Measurements from ENCODE around the gene BAD. TPM values are rescaled to one million over a fixed set of nuclear protein-coding genes. Genes with fewer than 3 reads are reported as not detected.

BAD gene
- total and polyA plus RNA-seq, 10 of the 15 experiments (the other 5 are each of a cell fraction or from before 2014, with no cell fraction given), result 1.5 to 67.2 (median 39.6) TPM

DNA sequence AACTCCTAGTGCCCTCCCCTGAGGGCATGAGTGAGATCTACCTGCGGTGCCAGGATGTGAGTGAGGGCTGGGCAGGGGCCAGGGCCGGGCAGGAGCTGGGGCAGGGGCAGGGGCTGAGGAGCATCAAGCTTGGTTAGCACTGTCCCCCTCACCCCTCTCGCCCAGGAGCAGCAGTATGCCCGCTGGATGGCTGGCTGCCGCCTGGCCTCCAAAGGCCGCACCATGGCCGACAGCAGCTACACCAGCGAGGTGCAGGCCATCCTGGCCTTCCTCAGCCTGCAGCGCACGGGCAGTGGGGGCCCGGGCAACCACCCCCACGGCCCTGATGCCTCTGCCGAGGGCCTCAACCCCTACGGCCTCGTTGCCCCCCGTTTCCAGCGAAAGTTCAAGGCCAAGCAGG, 64.2 kb downstream of the BAD start:
- RAD21 ChIA-PET (ENCODE audit: unreplicated experiment), result interaction anchor here (0.6 kb wide), 1 partner anchor 16 kb away, joined by 3 read pairs; no protein-coding TSS in a partner anchor
- 97% methylated on average over 16 of the region's 17 CpGs for WGBS (ENCODE audit: insufficient coverage, insufficient replicate concordance, low lambda C conversion rate, missing lambda C conversion rate)

More for the DNA sequence above, 64.2 kb downstream of the BAD start:
- intact Hi-C loops (cut with micrococcal nuclease; ENCODE audit: unreplicated experiment), result no loop called here
- no peak for TF ChIP-seq NR2C2 (IDR thresholded peaks at IDR 0.05; ENCODE audit: borderline replicate concordance, control insufficient read depth, insufficient read length, low read depth)
- Histone ChIP-seq H4K20me1 (ENCODE audit: control insufficient read depth, insufficient read depth) (no peaks in the 10 kb centered on the region), H3K79me2 (ENCODE audit: control insufficient read depth, insufficient read depth, low read length) (peaks cover 6% of the 10 kb centered on the region), H3K4me1 (ENCODE audit: control insufficient read depth, insufficient read depth, low read length) (peaks cover 3% of the 10 kb centered on the region; the same call in 1 of the 2 replicates), H3K9me3 (replicated peaks; ENCODE audit: control insufficient read depth, insufficient read depth, low read length) (no peaks in the 10 kb centered on the region), H3K27ac (ENCODE audit: control insufficient read depth, insufficient read depth) (no peak overlapping the region), H3K4me3 (no peak overlapping the region), H2AFZ (ENCODE audit: control insufficient read depth, low read depth, low read length) (no peak overlapping the region), H3K36me3 (ENCODE audit: control insufficient read depth in 2 of 2, insufficient read depth in 2 of 2, low read length in 1 of 2) (peaks cover 27 to 30% of the 10 kb centered on the region in 2 experiments), H3K27me3 (replicated peaks in 1 of 2; ENCODE audit: control insufficient read depth in 2 of 2, insufficient read depth in 2 of 2, low read length in 1 of 2) (no peaks in the 10 kb centered on the region), H3K4me2 (ENCODE audit: control insufficient read depth, insufficient read depth) (no peak overlapping the region), H3K9ac (ENCODE audit: control insufficient read depth, insufficient read depth, low read length) (no peak overlapping the region)
- in situ Hi-C loops (cut with MboI), result no loop called here
- ATAC-seq, result no peak
- CTCF ChIA-PET, result interaction anchor here (4.2 kb wide), 1 partner anchor 15 kb away, joined by 14 read pairs; the partner anchor contains the start of gene FERMT3
- SMC1A ChIA-PET (ENCODE audit: uncharacterized antibody, unreplicated experiment), result no interaction called here
- no TSS peak for BruUV-seq (replicated peaks)
- FAIRE-seq, result no peak
- no peak for DNase-seq (ENCODE audit: low read depth, low spot score)
- POLR2A ChIA-PET, result interaction anchor here (1.0 to 2.6 kb wide), 2 partner anchors 10 to 14 kb away, joined by 3 to 11 read pairs; partner anchors contain the start of gene FERMT3

Small RNAs within 50 kb of the gene (small RNA-seq; reads per million reads assigned to genes)
- not detected for gene RF00019

Other genes with a start within 250 kb of the BAD start
Only the 7 nearest of the 19 such genes appear.
- 7.5 and 7.7 TPM in 2 replicates for gene PLCB3, start 33.1 kb downstream of the BAD start, total RNA-seq (2014; rRNA removed)
- 2.8 and 3.3 TPM in 2 replicates for gene PLCB3, start 33.1 kb downstream of the BAD start, total RNA-seq (2014; rRNA removed; fragmentation: Illumina TruSeq; extraction: Trizol)
- gene PLCB3, start 33.1 kb downstream of the BAD start, total RNA-seq (2021), result 7.8 and 10.3 TPM in 2 replicates
- 2.0 and 3.2 TPM in 2 replicates for gene PLCB3, start 33.1 kb downstream of the BAD start, polyA plus RNA-seq (2011; rRNA removed)
- 1.1 and 3.6 TPM in 2 replicates for gene PLCB3, start 33.1 kb downstream of the BAD start, polyA plus RNA-seq (2014; fragmentation: Illumina TruSeq; extraction: Trizol)
- under 1 TPM; 0.03 to 0.18 TPM for gene PLCB3, start 33.1 kb downstream of the BAD start, polyA plus RNA-seq (2014; fragmentation: Nextera tagmentation; extraction: Ambion mirVana)
- 7.3 and 7.6 TPM in 2 replicates for gene PLCB3, start 33.1 kb downstream of the BAD start, polyA plus RNA-seq (2014; rRNA removed)
- gene PLCB3, start 33.1 kb downstream of the BAD start, polyA plus RNA-seq (2016; fragmentation: Nextera tagmentation; extraction: Ambion mirVana), result 1 to 10 TPM; 1.4 TPM
- 13.7 and 14.5 TPM in 2 replicates for gene GPR137, start 1.2 kb upstream of the BAD start, total RNA-seq (2014; rRNA removed)
- 7.3 and 10.6 TPM in 2 replicates for gene GPR137, start 1.2 kb upstream of the BAD start, total RNA-seq (2014; rRNA removed; fragmentation: Illumina TruSeq; extraction: Trizol)
- 26.3 and 29.2 TPM in 2 replicates for gene GPR137, start 1.2 kb upstream of the BAD start, total RNA-seq (2021)
- gene GPR137, start 1.2 kb upstream of the BAD start, polyA plus RNA-seq (2011; rRNA removed), result 4.6 and 13.8 TPM in 2 replicates
- 2.9 and 11.0 TPM in 2 replicates for gene GPR137, start 1.2 kb upstream of the BAD start, polyA plus RNA-seq (2014; fragmentation: Illumina TruSeq; extraction: Trizol)
- gene GPR137, start 1.2 kb upstream of the BAD start, polyA plus RNA-seq (2014; fragmentation: Nextera tagmentation; extraction: Ambion mirVana), result under 1 TPM; 0.37 to 0.75 TPM
- gene GPR137, start 1.2 kb upstream of the BAD start, polyA plus RNA-seq (2014; rRNA removed), result 19.0 and 26.9 TPM in 2 replicates
- gene GPR137, start 1.2 kb upstream of the BAD start, polyA plus RNA-seq (2016; fragmentation: Nextera tagmentation; extraction: Ambion mirVana), result 10 to 100 TPM; 15.8 to 18.6 TPM
- not detected in 2 replicates for gene KCNK4, start 6.6 kb upstream of the BAD start, total RNA-seq (2014; rRNA removed)
- not detected in 2 replicates for gene KCNK4, start 6.6 kb upstream of the BAD start, total RNA-seq (2014; rRNA removed; fragmentation: Illumina TruSeq; extraction: Trizol)
- gene KCNK4, start 6.6 kb upstream of the BAD start, total RNA-seq (2021), result not detected in 2 replicates
- gene KCNK4, start 6.6 kb upstream of the BAD start, polyA plus RNA-seq (2011; rRNA removed), result 0.04 TPM in 1 of 2 replicates, not detected in the other
- gene KCNK4, start 6.6 kb upstream of the BAD start, polyA plus RNA-seq (2014; fragmentation: Illumina TruSeq; extraction: Trizol), result not detected in 2 replicates
- not detected for gene KCNK4, start 6.6 kb upstream of the BAD start, polyA plus RNA-seq (2014; fragmentation: Nextera tagmentation; extraction: Ambion mirVana)
- 0.20 TPM in 1 of 2 replicates, not detected in the other for gene KCNK4, start 6.6 kb upstream of the BAD start, polyA plus RNA-seq (2014; rRNA removed)
- gene KCNK4, start 6.6 kb upstream of the BAD start, polyA plus RNA-seq (2016; fragmentation: Nextera tagmentation; extraction: Ambion mirVana), result not detected
- gene CATSPERZ, start 15.7 kb upstream of the BAD start, total RNA-seq (2014; rRNA removed), result not detected in 2 replicates
- not detected in 2 replicates for gene CATSPERZ, start 15.7 kb upstream of the BAD start, total RNA-seq (2014; rRNA removed; fragmentation: Illumina TruSeq; extraction: Trizol)
- 0.29 TPM in 1 of 2 replicates, not detected in the other for gene CATSPERZ, start 15.7 kb upstream of the BAD start, total RNA-seq (2021)
- 0.12 and 0.24 TPM in 2 replicates for gene CATSPERZ, start 15.7 kb upstream of the BAD start, polyA plus RNA-seq (2011; rRNA removed)
- 0.31 TPM in 1 of 2 replicates, not detected in the other for gene CATSPERZ, start 15.7 kb upstream of the BAD start, polyA plus RNA-seq (2014; fragmentation: Illumina TruSeq; extraction: Trizol)
- not detected for gene CATSPERZ, start 15.7 kb upstream of the BAD start, polyA plus RNA-seq (2014; fragmentation: Nextera tagmentation; extraction: Ambion mirVana)
- not detected in 2 replicates for gene CATSPERZ, start 15.7 kb upstream of the BAD start, polyA plus RNA-seq (2014; rRNA removed)
- not detected for gene CATSPERZ, start 15.7 kb upstream of the BAD start, polyA plus RNA-seq (2016; fragmentation: Nextera tagmentation; extraction: Ambion mirVana)
- gene ESRRA, start 20.9 kb upstream of the BAD start, total RNA-seq (2014; rRNA removed), result 34.9 and 40.7 TPM in 2 replicates
- 12.3 and 12.7 TPM in 2 replicates for gene ESRRA, start 20.9 kb upstream of the BAD start, total RNA-seq (2014; rRNA removed; fragmentation: Illumina TruSeq; extraction: Trizol)
- 41.7 and 48.9 TPM in 2 replicates for gene ESRRA, start 20.9 kb upstream of the BAD start, total RNA-seq (2021)
- gene ESRRA, start 20.9 kb upstream of the BAD start, polyA plus RNA-seq (2011; rRNA removed), result 6.4 and 10.9 TPM in 2 replicates
- 1.5 and 7.0 TPM in 2 replicates for gene ESRRA, start 20.9 kb upstream of the BAD start, polyA plus RNA-seq (2014; fragmentation: Illumina TruSeq; extraction: Trizol)
- under 1 TPM; 0.32 to 0.55 TPM for gene ESRRA, start 20.9 kb upstream of the BAD start, polyA plus RNA-seq (2014; fragmentation: Nextera tagmentation; extraction: Ambion mirVana)
- gene ESRRA, start 20.9 kb upstream of the BAD start, polyA plus RNA-seq (2014; rRNA removed), result 32.7 and 45.0 TPM in 2 replicates
- gene ESRRA, start 20.9 kb upstream of the BAD start, polyA plus RNA-seq (2016; fragmentation: Nextera tagmentation; extraction: Ambion mirVana), result 10 to 100 TPM; 12.4 to 23.3 TPM
- gene TRMT112, start 32.9 kb upstream of the BAD start, total RNA-seq (2014; rRNA removed), result 252 and 288 TPM in 2 replicates
- gene TRMT112, start 32.9 kb upstream of the BAD start, total RNA-seq (2014; rRNA removed; fragmentation: Illumina TruSeq; extraction: Trizol), result 212 and 217 TPM in 2 replicates
- gene TRMT112, start 32.9 kb upstream of the BAD start, total RNA-seq (2021), result 210 and 220 TPM in 2 replicates
- 300 and 394 TPM in 2 replicates for gene TRMT112, start 32.9 kb upstream of the BAD start, polyA plus RNA-seq (2011; rRNA removed)
- 96.2 and 220 TPM in 2 replicates for gene TRMT112, start 32.9 kb upstream of the BAD start, polyA plus RNA-seq (2014; fragmentation: Illumina TruSeq; extraction: Trizol)
- 100 to 1,000 TPM; 322 to 331 TPM for gene TRMT112, start 32.9 kb upstream of the BAD start, polyA plus RNA-seq (2014; fragmentation: Nextera tagmentation; extraction: Ambion mirVana)
- 294 and 320 TPM in 2 replicates for gene TRMT112, start 32.9 kb upstream of the BAD start, polyA plus RNA-seq (2014; rRNA removed)
- gene TRMT112, start 32.9 kb upstream of the BAD start, polyA plus RNA-seq (2016; fragmentation: Nextera tagmentation; extraction: Ambion mirVana), result 100 to 1,000 TPM; 411 to 455 TPM
- 238 and 248 TPM in 2 replicates for gene PRDX5, start 33.5 kb upstream of the BAD start, total RNA-seq (2014; rRNA removed)
- 198 and 206 TPM in 2 replicates for gene PRDX5, start 33.5 kb upstream of the BAD start, total RNA-seq (2014; rRNA removed; fragmentation: Illumina TruSeq; extraction: Trizol)
- 202 and 214 TPM in 2 replicates for gene PRDX5, start 33.5 kb upstream of the BAD start, total RNA-seq (2021)
- gene PRDX5, start 33.5 kb upstream of the BAD start, polyA plus RNA-seq (2011; rRNA removed), result 265 and 406 TPM in 2 replicates
- 110 and 241 TPM in 2 replicates for gene PRDX5, start 33.5 kb upstream of the BAD start, polyA plus RNA-seq (2014; fragmentation: Illumina TruSeq; extraction: Trizol)
- gene PRDX5, start 33.5 kb upstream of the BAD start, polyA plus RNA-seq (2014; fragmentation: Nextera tagmentation; extraction: Ambion mirVana), result 100 to 1,000 TPM in 1 of 2 experiments, 10 to 100 TPM in 1; 95.7 to 203 TPM
- 341 and 351 TPM in 2 replicates for gene PRDX5, start 33.5 kb upstream of the BAD start, polyA plus RNA-seq (2014; rRNA removed)
- gene PRDX5, start 33.5 kb upstream of the BAD start, polyA plus RNA-seq (2016; fragmentation: Nextera tagmentation; extraction: Ambion mirVana), result 100 to 1,000 TPM; 324 to 357 TPM